HCT116 (cell line): Measurements from ENCODE around the gene EIPR1.

Source experiments
- CTCF ChIP-seq, 3 experiments: fragments of 200-600 bp in 1 of 3; sonication (generic) in 1 of 3; IDR thresholded peaks in 2 of 3; conservative IDR thresholded peaks in 1 of 3; 2 replicates each; pipeline ENCODE4 v1.5.1; 2012 to 2017; ENCODE audit warnings: low read depth in 2 of 3, low read length in 2 of 3, antibody characterized with exemption in 1 of 3, borderline replicate concordance in 1 of 3, control low read depth in 1 of 3, mild to moderate bottlenecking in 1 of 3, mixed read lengths in 1 of 3, mixed run types in 1 of 3, moderate library complexity in 1 of 3; ENCODE audit not compliant: insufficient read depth in 1 of 3
- FOSL1 ChIP-seq: IDR thresholded peaks from 2 replicates; pipeline ENCODE4 v1.6.1; 2012; ENCODE audit warnings: low read depth
- RAD21 ChIP-seq: IDR thresholded peaks from 2 replicates; pipeline ENCODE4 v1.6.1; 2012; ENCODE audit warnings: low read depth, mild to moderate bottlenecking

- TF ChIP-seq RAD21 (no peak), CTCF (IDR thresholded peaks at IDR 0.05 in 2 of 3, conservative IDR thresholded peaks at IDR 0.05 in 1 of 3; ENCODE audit: borderline replicate concordance in 1 of 3, insufficient read depth in 1 of 3, low read depth in 2 of 3, low read length in 2 of 3) (no peak), FOSL1 (no peak)
These were observed 202.1 kb downstream of the EIPR1 start for GRCh38 chr2:3175568-3175955.
